Progenitor cell of endocrine pancreas (in vitro differentiated cells): Measurements from ENCODE around the gene SSTR5. TPM values are rescaled to one million over a fixed set of nuclear protein-coding genes. Genes with fewer than 3 reads are reported as not detected.

Experiments
- DNase-seq: peaks from one replicate; pipeline ENCODE4 v3.0.0; 2021; ENCODE audit warnings: low spot score; ENCODE audit not compliant: unreplicated experiment
- H3K27ac Mint-ChIP-seq: 2 replicates; pipeline ENCODE4 v1.8.0; 2021; ENCODE audit warnings: mild to moderate bottlenecking, moderate library complexity, mixed read lengths
- H3K27me3 Mint-ChIP-seq: 2 replicates; pipeline ENCODE4 v1.8.0; 2021; ENCODE audit warnings: mixed read lengths
- H3K36me3 Mint-ChIP-seq: 2 replicates; pipeline ENCODE4 v1.8.0; 2022; ENCODE audit warnings: mixed read lengths; ENCODE audit not compliant: insufficient read depth
- H3K4me1 Mint-ChIP-seq: 2 replicates; pipeline ENCODE4 v1.8.0; 2021; ENCODE audit warnings: low read depth, mixed read lengths
- H3K4me3 Mint-ChIP-seq: 2 replicates; pipeline ENCODE4 v1.8.0; 2021; ENCODE audit warnings: low read depth, mild to moderate bottlenecking, moderate library complexity, mixed read lengths
- H3K9me3 Mint-ChIP-seq: 2 replicates; pipeline ENCODE4 v1.8.0; 2021; ENCODE audit warnings: low read depth, mixed read lengths
- total RNA-seq: library from RNA; stranded (reverse); gene quantifications from 2 replicates; pipeline ENCODE4 v1.2.1, GENCODE V29; 2021
- TF ChIP-seq, protein P1 (sequence below): fragments of 200-600 bp; sonication (generic); IDR thresholded peaks from one replicate; pipeline ENCODE4 v1.5.0; 2021; ENCODE audit warnings: antibody characterized with exemption, mild to moderate bottlenecking; ENCODE audit not compliant: unreplicated experiment

Gene SSTR5
- total RNA-seq, 1 donor from 2014 or later: 1.4 TPM

GRCh38 chr16:1061769-1062505, 10.6 kb upstream of the SSTR5 start:
- Mint-ChIP-seq H3K9me3 (peaks cover 4% of the 10 kb centered on the region), H3K27me3 (peaks cover 14% of the 10 kb centered on the region), H3K4me1 (no peaks in the 10 kb centered on the region), H3K36me3 (no peaks in the 10 kb centered on the region), H3K27ac (no peak overlapping the region), H3K4me3 (no peak overlapping the region)
- TF ChIP-seq, protein P1, sequence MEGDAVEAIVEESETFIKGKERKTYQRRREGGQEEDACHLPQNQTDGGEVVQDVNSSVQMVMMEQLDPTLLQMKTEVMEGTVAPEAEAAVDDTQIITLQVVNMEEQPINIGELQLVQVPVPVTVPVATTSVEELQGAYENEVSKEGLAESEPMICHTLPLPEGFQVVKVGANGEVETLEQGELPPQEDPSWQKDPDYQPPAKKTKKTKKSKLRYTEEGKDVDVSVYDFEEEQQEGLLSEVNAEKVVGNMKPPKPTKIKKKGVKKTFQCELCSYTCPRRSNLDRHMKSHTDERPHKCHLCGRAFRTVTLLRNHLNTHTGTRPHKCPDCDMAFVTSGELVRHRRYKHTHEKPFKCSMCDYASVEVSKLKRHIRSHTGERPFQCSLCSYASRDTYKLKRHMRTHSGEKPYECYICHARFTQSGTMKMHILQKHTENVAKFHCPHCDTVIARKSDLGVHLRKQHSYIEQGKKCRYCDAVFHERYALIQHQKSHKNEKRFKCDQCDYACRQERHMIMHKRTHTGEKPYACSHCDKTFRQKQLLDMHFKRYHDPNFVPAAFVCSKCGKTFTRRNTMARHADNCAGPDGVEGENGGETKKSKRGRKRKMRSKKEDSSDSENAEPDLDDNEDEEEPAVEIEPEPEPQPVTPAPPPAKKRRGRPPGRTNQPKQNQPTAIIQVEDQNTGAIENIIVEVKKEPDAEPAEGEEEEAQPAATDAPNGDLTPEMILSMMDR: no peak
- DNase-seq: no peak

GRCh38 chr16:1062895-1063294, 9.7 kb upstream of the SSTR5 start:
- H3K4me1 Mint-ChIP-seq: no peaks in the 10 kb centered on the region
- DNase-seq: no peak
- H3K9me3 Mint-ChIP-seq: peaks cover 4% of the 10 kb centered on the region
- no peaks in the 10 kb centered on the region for H3K36me3 Mint-ChIP-seq
- no peak overlapping the region for H3K4me3 Mint-ChIP-seq
- TF ChIP-seq, protein P1: no peak
- H3K27ac Mint-ChIP-seq: no peak overlapping the region
- peaks cover 20% of the 10 kb centered on the region for H3K27me3 Mint-ChIP-seq

DNA sequence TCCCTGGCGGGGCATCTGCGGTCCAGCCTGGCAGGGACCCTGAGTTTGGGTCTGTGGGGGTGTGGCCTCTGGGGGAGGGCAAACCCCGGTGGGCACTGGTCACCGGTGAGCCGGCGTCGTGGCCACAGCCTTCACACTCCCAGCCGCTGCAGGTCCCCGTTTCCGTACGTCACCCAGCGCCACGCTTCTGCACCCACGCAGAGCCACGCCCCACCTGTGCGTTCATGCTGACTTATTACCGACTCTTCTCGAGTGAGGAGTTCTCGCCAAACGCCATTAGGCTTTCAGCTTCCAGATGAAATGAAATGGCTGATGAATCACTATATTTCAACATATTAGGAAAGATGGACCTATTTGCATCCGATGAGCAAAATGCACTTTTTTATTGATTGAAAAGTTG, 8.8 kb upstream of the SSTR5 start:
- no peak overlapping the region for H3K4me3 Mint-ChIP-seq
- TF ChIP-seq, protein P1: no peak
- H3K9me3 Mint-ChIP-seq: peaks cover 4% of the 10 kb centered on the region

DNA sequence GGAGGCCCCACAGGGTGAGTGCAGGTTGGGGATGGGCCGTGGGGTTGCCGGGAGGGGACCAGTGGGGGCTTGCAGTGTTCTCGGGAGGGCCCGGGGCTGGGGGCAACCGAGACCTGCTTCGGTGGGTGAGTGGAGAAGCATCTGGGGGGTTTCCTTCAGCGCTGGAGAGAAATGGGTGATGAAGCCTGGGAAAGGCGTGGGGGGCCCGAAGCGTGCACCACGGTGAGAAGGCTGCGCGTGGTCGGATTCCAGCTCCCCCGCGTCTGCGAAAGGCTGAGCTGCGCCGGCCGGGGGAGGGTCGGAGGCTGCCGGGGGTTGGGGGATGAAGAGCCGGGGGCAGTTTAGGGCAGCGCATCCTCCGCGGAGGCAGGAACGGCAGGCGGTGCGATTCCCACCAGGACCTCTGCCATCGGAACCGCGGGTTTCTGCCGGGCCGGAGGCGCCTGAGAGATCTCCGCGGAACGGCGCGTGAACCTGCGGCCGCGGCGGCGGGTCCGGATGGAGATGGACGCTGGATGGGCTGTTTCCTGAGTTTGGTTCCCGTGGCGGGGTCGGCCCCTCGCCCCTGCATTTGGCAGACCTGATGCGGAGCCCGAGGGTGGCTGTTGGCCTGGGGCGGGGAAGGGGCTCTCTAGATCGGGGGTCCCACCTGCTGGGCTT, 6.9 kb upstream of the SSTR5 start:
- no peak for DNase-seq
- no peak overlapping the region for H3K27ac Mint-ChIP-seq
- H3K9me3 Mint-ChIP-seq: no peaks in the 10 kb centered on the region
- H3K4me1 Mint-ChIP-seq: no peaks in the 10 kb centered on the region
- peaks cover 15% of the 10 kb centered on the region for H3K27me3 Mint-ChIP-seq
- H3K36me3 Mint-ChIP-seq: no peaks in the 10 kb centered on the region
- H3K4me3 Mint-ChIP-seq: no peak overlapping the region
- TF ChIP-seq, protein P1: no peak

More for the DNA sequence above, 8.8 kb upstream of the SSTR5 start:
- DNase-seq: no peak
- no peak overlapping the region for H3K27ac Mint-ChIP-seq
- H3K27me3 Mint-ChIP-seq: peaks cover 20% of the 10 kb centered on the region
- no peaks in the 10 kb centered on the region for H3K36me3 Mint-ChIP-seq
- no peaks in the 10 kb centered on the region for H3K4me1 Mint-ChIP-seq

- H3K27ac Mint-ChIP-seq: no peak overlapping the region
- H3K9me3 Mint-ChIP-seq: no peaks in the 10 kb centered on the region
- no peaks in the 10 kb centered on the region for H3K4me1 Mint-ChIP-seq
- peaks cover 15% of the 10 kb centered on the region for H3K27me3 Mint-ChIP-seq
- DNase-seq: no peak
- no peaks in the 10 kb centered on the region for H3K36me3 Mint-ChIP-seq
- TF ChIP-seq, protein P1: no peak
- no peak overlapping the region for H3K4me3 Mint-ChIP-seq
Measured at GRCh38 chr16:1066584-1067172, 5.9 kb upstream of the SSTR5 start.
